TTC549 (cell line): ENCODE results near the gene BHLHA15.

Source experiments
- FAIRE-seq: peaks from 2 replicates; lab custom pipeline; 2012; peaks lifted over from hg19 to GRCh38; lab: Jason Lieb, UNC

The BHLHA15 gene

GRCh38 chr7:98211221-98211675 lies at the start of gene BHLHA15:
TSS of gene BHLHA15 (plus strand) at chr7:98211439. CDS start at chr7:98212310, 871 bp downstream.
- no peak for FAIRE-seq

- no peak for FAIRE-seq
These were observed 48.5 kb upstream of the BHLHA15 start for GRCh38 chr7:98162758-98163157.

- no peak for FAIRE-seq
These were observed 48.0 kb upstream of the BHLHA15 start for GRCh38 chr7:98163269-98163668.

- FAIRE-seq, result no peak
These were observed 47.3 kb upstream of the BHLHA15 start for GRCh38 chr7:98163704-98164494.

GRCh38 chr7:98165827-98166667 lies 45.2 kb upstream of the BHLHA15 start:
- FAIRE-seq, result no peak

GRCh38 chr7:98166668-98166970 lies 44.6 kb upstream of the BHLHA15 start:
- no peak for FAIRE-seq

GRCh38 chr7:98167653-98168052 lies 43.6 kb upstream of the BHLHA15 start:
- no peak for FAIRE-seq

- no peak for FAIRE-seq
These were observed 42.9 kb upstream of the BHLHA15 start for GRCh38 chr7:98168181-98168903.

- no peak for FAIRE-seq
These were observed 42.2 kb upstream of the BHLHA15 start for GRCh38 chr7:98168904-98169621.

- FAIRE-seq, result no peak
These were observed 40.3 kb upstream of the BHLHA15 start for GRCh38 chr7:98170966-98171365.

- FAIRE-seq, result no peak
These were observed 39.8 kb upstream of the BHLHA15 start for GRCh38 chr7:98171449-98171848.

- FAIRE-seq, result no peak
These were observed 36.6 kb upstream of the BHLHA15 start for GRCh38 chr7:98174334-98175259.

GRCh38 chr7:98175260-98175940 lies 35.8 kb upstream of the BHLHA15 start:
- no peak for FAIRE-seq

- no peak for FAIRE-seq
These were observed 33.7 kb upstream of the BHLHA15 start for GRCh38 chr7:98177553-98177952.

GRCh38 chr7:98178321-98178720 lies 32.9 kb upstream of the BHLHA15 start:
- no peak for FAIRE-seq

- no peak for FAIRE-seq
These were observed 32.3 kb upstream of the BHLHA15 start for GRCh38 chr7:98178762-98179490.

- FAIRE-seq, result no peak
These were observed 30.5 kb upstream of the BHLHA15 start for GRCh38 chr7:98180751-98181150.

GRCh38 chr7:98185101-98185500 lies 26.1 kb upstream of the BHLHA15 start:
- no peak for FAIRE-seq

- FAIRE-seq, result no peak
These were observed 24.6 kb upstream of the BHLHA15 start for GRCh38 chr7:98186452-98187137.
